RWPE1 (cell line): ENCODE results near the gene NRSN2.
"Not testable (repeated sequence)": the region's sequence is repeated elsewhere in the genome, so short reads cannot be mapped to it uniquely, and the experiment has no call there.

Experiments
- CTCF ChIA-PET: fragments of 350-600 bp; sonication (Branson Sonifier 250); formaldehyde crosslinking; extraction: SDS; loops from one replicate; lab custom pipeline; 2021; lab: Yijun Ruan, JAX
- POLR2A ChIA-PET: fragments of 400-600 bp; formaldehyde crosslinking; extraction: SDS; loops from one replicate; lab custom pipeline; 2020; ENCODE audit warnings: antibody characterized with exemption; ENCODE audit not compliant: low non-redundant PET; lab: Yijun Ruan, JAX
- DNase-seq: peaks from one replicate; pipeline ENCODE4 v3.0.0; 2012; ENCODE audit warnings: low spot score
- H3K27ac ChIP-seq: fragments of 450-650 bp; 2 replicates; pipeline ENCODE4 v1.5.1; 2017
- CTCF ChIP-seq: fragments of 450-650 bp; conservative IDR thresholded peaks from 2 replicates; pipeline ENCODE4 v1.5.1; 2017; ENCODE audit warnings: low read depth, mild to moderate bottlenecking

The NRSN2 gene

GRCh38 chr20:353166-353565 is 6.3 kb downstream of the NRSN2 start:
- CTCF ChIA-PET, result interaction anchor here (2.1 kb wide), 1 partner anchor 79 kb away, joined by 9 read pairs; no protein-coding TSS in a partner anchor
- no peak for DNase-seq
- no peak for TF ChIP-seq CTCF
- H3K27ac ChIP-seq, result peak overlapping the region; percentile 51
- POLR2A ChIA-PET, result no interaction called here

GRCh38 chr20:354298-354977 is 7.5 kb downstream of the NRSN2 start:
- peak; percentile 97 for TF ChIP-seq CTCF
- POLR2A ChIA-PET, result no interaction called here
- H3K27ac ChIP-seq, result peak overlapping the region; percentile 51

GRCh38 chr20:356154-356553 is 9.2 kb downstream of the NRSN2 start:
- peak overlapping the region; percentile 51 for H3K27ac ChIP-seq
- POLR2A ChIA-PET, result interaction anchor here (0.5 to 0.7 kb wide), 3 partner anchors 50 to 187 kb away, joined by 3 to 10 read pairs (median 7); partner anchors contain the start of gene CSNK2A1
- not testable (repeated sequence) for DNase-seq
- CTCF ChIA-PET, result interaction anchor here (0.6 to 2.6 kb wide), 4 partner anchors 11 to 837 kb away, joined by 3 to 13 read pairs (median 4); no protein-coding TSS in a partner anchor

More at GRCh38 chr20:354298-354977, 7.5 kb downstream of the NRSN2 start:
- CTCF ChIA-PET, result interaction anchor here (0.6 to 2.6 kb wide), 9 partner anchors 34 to 138 kb away, joined by 3 to 13 read pairs (median 4); no protein-coding TSS in a partner anchor
- DNase-seq, result peak; percentile 86

GRCh38 chr20:356745-357144 is 9.8 kb downstream of the NRSN2 start:
- ChIA-PET POLR2A (no interaction called here), CTCF (no interaction called here)

GRCh38 chr20:358891-359555 is 12.1 kb downstream of the NRSN2 start:
- ChIA-PET CTCF (interaction anchor here (0.7 kb wide), 1 partner anchor 73 kb away, joined by 3 read pairs; no protein-coding TSS in a partner anchor), POLR2A (no interaction called here)

More at GRCh38 chr20:356745-357144, 9.8 kb downstream of the NRSN2 start:
- H3K27ac ChIP-seq, result peak overlapping the region; percentile 51
- no peak for TF ChIP-seq CTCF
- no peak for DNase-seq

GRCh38 chr20:361561-361960 is 14.7 kb downstream of the NRSN2 start:
- ChIA-PET POLR2A (interaction anchor here (0.7 to 2.4 kb wide), 3 partner anchors 10 to 170 kb away, joined by 7 to 41 read pairs (median 8); partner anchors contain the start of gene TRIB3), CTCF (interaction anchor here (0.9 to 1.1 kb wide), 3 partner anchors 13 to 43 kb away, joined by 3 to 4 read pairs (median 4); no protein-coding TSS in a partner anchor)
- DNase-seq, result no peak
- no peak for TF ChIP-seq CTCF
- H3K27ac ChIP-seq, result peak overlapping the region; percentile 90

More at GRCh38 chr20:358891-359555, 12.1 kb downstream of the NRSN2 start:
- H3K27ac ChIP-seq, result no peak overlapping the region
- no peak for TF ChIP-seq CTCF
- DNase-seq, result no peak
